Endothelial cell of umbilical vein (primary cell): Measurements from ENCODE around the gene WRNIP1. TPM values are rescaled to one million over a fixed set of nuclear protein-coding genes. Genes with fewer than 3 reads are reported as not detected.

ENCODE experiments used
- BruUV-seq: library from RNA; stranded (reverse); fragments of 400-500 nt; replicated peaks from 2 replicates; lab custom pipeline; 2021; lab: Mats Ljungman, UMichigan
- CTCF ChIA-PET: fragments of 300-600, 350-600 bp; sonication (Branson Sonifier 250); formaldehyde crosslinking; loops from one replicate; lab custom pipeline; 2021; ENCODE audit warnings: antibody characterized with exemption, inconsistent platforms; lab: Charles Lee
- POLR2A ChIA-PET: fragments of 300-600, 350-600 bp; sonication (Branson Sonifier 250); formaldehyde crosslinking; loops from one replicate; lab custom pipeline; 2021; ENCODE audit warnings: antibody characterized with exemption, inconsistent platforms; lab: Charles Lee
- DNase-seq: peaks from one replicate; pipeline ENCODE4 v3.0.0-alpha.2; 2011; ENCODE audit warnings: low read depth, low spot score
- FAIRE-seq: peaks from 2 replicates; lab custom pipeline; 2011; peaks lifted over from hg19 to GRCh38; lab: Jason Lieb, UNC
- H2AFZ ChIP-seq: 2 replicates; pipeline ENCODE4 v1.6.0; 2012; ENCODE audit warnings: low read depth, low read length, control low read depth, inconsistent platforms
- H3K27ac ChIP-seq: 2 replicates; pipeline ENCODE4 v1.5.1; 2011; ENCODE audit warnings: low read depth, mild to moderate bottlenecking, control low read depth, low read length, moderate library complexity; ENCODE audit not compliant: insufficient read depth
- H3K27me3 ChIP-seq, 2 experiments: 2 replicates each; pipeline versions ENCODE4 v1.6.0 to v1.6.1; 2011; ENCODE audit warnings: low read length in 2 of 2, mixed read lengths in 1 of 2; ENCODE audit not compliant: control insufficient read depth in 2 of 2, insufficient read depth in 2 of 2
- H3K36me3 ChIP-seq, 2 experiments: 2 replicates in 1 of 2; 3 replicates in 1 of 2; pipeline ENCODE4 v1.5.1; 2011; ENCODE audit warnings: low read length in 2 of 2, mild to moderate bottlenecking in 1 of 2, moderate library complexity in 1 of 2; ENCODE audit not compliant: control insufficient read depth in 2 of 2, insufficient read depth in 2 of 2; ENCODE audit errors: extremely low read depth in 1 of 2
- H3K4me1 ChIP-seq: 3 replicates; pipeline ENCODE4 v1.5.1; 2011; ENCODE audit warnings: mild to moderate bottlenecking, low read length; ENCODE audit not compliant: control insufficient read depth, insufficient read depth; ENCODE audit errors: extremely low read depth
- H3K4me2 ChIP-seq: 2 replicates; pipeline ENCODE4 v1.6.1; 2011; ENCODE audit warnings: low read length, control low read depth, mixed read lengths; ENCODE audit not compliant: insufficient read depth
- H3K4me3 ChIP-seq, 3 experiments: fragments of 200-600 bp in 1 of 3; sonication (generic), shearing (Covaris generic) in 1 of 3; replicated peaks in 1 of 3; 2 replicates each; pipeline ENCODE4 v1.5.1; 2011 to 2016; ENCODE audit warnings: control low read depth in 3 of 3, low read length in 3 of 3, mild to moderate bottlenecking in 2 of 3, inconsistent platforms in 1 of 3, low read depth in 1 of 3, moderate library complexity in 1 of 3; ENCODE audit not compliant: insufficient read depth in 1 of 3
- H3K79me2 ChIP-seq: 2 replicates; pipeline ENCODE4 v1.6.0; 2012; ENCODE audit warnings: low read length, inconsistent platforms; ENCODE audit not compliant: control insufficient read depth, insufficient read depth
- H3K9ac ChIP-seq: replicated peaks from 2 replicates; pipeline ENCODE3; 2011; ENCODE audit warnings: low read length, control low read depth; ENCODE audit not compliant: insufficient read depth; ENCODE audit errors: extremely low read depth
- H3K9me1 ChIP-seq: replicated peaks from 3 replicates; pipeline ENCODE4 v1.6.0; 2011; ENCODE audit warnings: mild to moderate bottlenecking, low read length; ENCODE audit not compliant: control insufficient read depth, insufficient read depth; ENCODE audit errors: extremely low read depth
- H3K9me3 ChIP-seq: replicated peaks from 2 replicates; pipeline ENCODE4 v1.5.1; 2012; ENCODE audit warnings: low read length, inconsistent platforms; ENCODE audit not compliant: control insufficient read depth, insufficient read depth
- H4K20me1 ChIP-seq: replicated peaks from 2 replicates; pipeline ENCODE3; 2011; ENCODE audit warnings: mild to moderate bottlenecking, low read length; ENCODE audit not compliant: control insufficient read depth, insufficient read depth; ENCODE audit errors: extremely low read depth
- EZH2 ChIP-seq: IDR thresholded peaks from 2 replicates; pipeline ENCODE4 v1.6.1; 2012; ENCODE audit warnings: borderline replicate concordance, low read depth, mild to moderate bottlenecking, moderate library complexity, low read length, inconsistent platforms; ENCODE audit not compliant: severe bottlenecking
- FOS ChIP-seq: IDR thresholded peaks from 2 replicates; pipeline ENCODE4 v1.6.1; 2011; ENCODE audit warnings: mild to moderate bottlenecking, low read length, moderate library complexity, borderline replicate concordance; ENCODE audit not compliant: insufficient read depth
- GATA2 ChIP-seq: IDR thresholded peaks from 2 replicates; pipeline ENCODE4 v1.7.0; 2011; ENCODE audit warnings: low read depth, mild to moderate bottlenecking, moderate library complexity, mixed read lengths, low read length; ENCODE audit not compliant: insufficient read length, insufficient read depth
- JUN ChIP-seq: IDR thresholded peaks from 2 replicates; pipeline ENCODE4 v1.6.1; 2011; ENCODE audit warnings: borderline replicate concordance, low read depth; ENCODE audit not compliant: insufficient read length, insufficient read depth
- MYC ChIP-seq: IDR thresholded peaks from one replicate; pipeline ENCODE4 v1.6.1; 2011; ENCODE audit warnings: mild to moderate bottlenecking, low read depth, low read length
- POLR2A ChIP-seq: IDR thresholded peaks from 2 replicates; pipeline ENCODE4 v1.6.1; 2012; ENCODE audit warnings: low read depth, mild to moderate bottlenecking, control low read depth, low read length
- POLR2AphosphoS5 ChIP-seq: IDR thresholded peaks from 2 replicates; pipeline ENCODE4 v1.6.1; 2012; ENCODE audit warnings: low read depth, mild to moderate bottlenecking, control low read depth, low read length, moderate library complexity; ENCODE audit not compliant: insufficient read depth
- dilution Hi-C: fragments of 300-500 bp; cut with MboI; formaldehyde crosslinking; loops from one replicate; pipeline ENCODE4 v1.15.0; 2019; ENCODE audit warnings: low sequenced_read_pairs; ENCODE audit not compliant: extremely low pct_ligation_motif_present
- intact Hi-C: fragments of 100-400 bp; cut with micrococcal nuclease; formaldehyde crosslinking; loops from one replicate; pipeline ENCODE4 v1.10.0; 2022
- polyA plus RNA-seq, 4 experiments: library from polyadenylated mRNA; depleted of rRNA in 3 of 4; stranded (reverse) in 3 of 4; unstranded in 1 of 4; fragments of >200 nt; gene quantifications; 2 replicates each; pipeline versions ENCODE4 v1.2.1 to v1.2.3, GENCODE V29; 2011 to 2012; ENCODE audit warnings: missing spikeins in 1 of 4
- total RNA-seq: library from RNA; stranded (reverse); gene quantifications from 2 replicates; pipeline ENCODE4 v1.2.3, GENCODE V29; 2021
- TF ChIP-seq, protein P1 (sequence below), 2 donors: IDR thresholded peaks; 1 replicate in 1 of 2; 2 replicates in 1 of 2; pipeline ENCODE4 v1.5.1; 2011; ENCODE audit warnings: low read length in 2 of 2, mild to moderate bottlenecking in 2 of 2, moderate library complexity in 2 of 2, control low read depth in 1 of 2, inconsistent platforms in 1 of 2, low read depth in 1 of 2; ENCODE audit not compliant: insufficient read depth in 1 of 2; ENCODE audit errors: extremely low read depth in 1 of 2
- TF ChIP-seq, protein P2 (sequence below): IDR thresholded peaks from 2 replicates; pipeline ENCODE4 v1.6.1; 2011; ENCODE audit not compliant: insufficient read depth, insufficient read length

WRNIP1 gene
- total and polyA plus RNA-seq, 2 donors (not counting 3 experiments of a cell fraction or from before 2014, with no cell fraction given), result 50.1 to 68.9 TPM

DNA sequence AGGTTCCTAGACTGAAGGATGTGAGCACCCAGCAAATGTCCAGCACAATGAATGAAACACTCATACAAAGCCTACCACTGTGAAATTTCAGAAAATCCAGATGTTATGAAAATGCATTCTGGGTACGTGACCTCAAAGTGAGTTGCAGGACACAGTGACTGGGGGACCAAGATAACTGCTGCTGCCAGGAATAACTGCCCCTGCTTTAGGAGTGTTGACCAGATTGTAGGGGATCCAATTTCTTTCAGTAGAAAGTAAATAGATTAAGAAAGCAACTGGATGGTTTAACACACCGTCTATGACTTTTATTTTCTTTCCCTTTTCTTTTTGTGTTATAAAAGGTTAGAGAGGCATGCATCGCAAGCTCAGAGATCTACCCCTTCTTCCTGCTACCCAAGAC, 44.0 kb upstream of the WRNIP1 start:
- FAIRE-seq, result no peak
- TF ChIP-seq, protein P1, sequence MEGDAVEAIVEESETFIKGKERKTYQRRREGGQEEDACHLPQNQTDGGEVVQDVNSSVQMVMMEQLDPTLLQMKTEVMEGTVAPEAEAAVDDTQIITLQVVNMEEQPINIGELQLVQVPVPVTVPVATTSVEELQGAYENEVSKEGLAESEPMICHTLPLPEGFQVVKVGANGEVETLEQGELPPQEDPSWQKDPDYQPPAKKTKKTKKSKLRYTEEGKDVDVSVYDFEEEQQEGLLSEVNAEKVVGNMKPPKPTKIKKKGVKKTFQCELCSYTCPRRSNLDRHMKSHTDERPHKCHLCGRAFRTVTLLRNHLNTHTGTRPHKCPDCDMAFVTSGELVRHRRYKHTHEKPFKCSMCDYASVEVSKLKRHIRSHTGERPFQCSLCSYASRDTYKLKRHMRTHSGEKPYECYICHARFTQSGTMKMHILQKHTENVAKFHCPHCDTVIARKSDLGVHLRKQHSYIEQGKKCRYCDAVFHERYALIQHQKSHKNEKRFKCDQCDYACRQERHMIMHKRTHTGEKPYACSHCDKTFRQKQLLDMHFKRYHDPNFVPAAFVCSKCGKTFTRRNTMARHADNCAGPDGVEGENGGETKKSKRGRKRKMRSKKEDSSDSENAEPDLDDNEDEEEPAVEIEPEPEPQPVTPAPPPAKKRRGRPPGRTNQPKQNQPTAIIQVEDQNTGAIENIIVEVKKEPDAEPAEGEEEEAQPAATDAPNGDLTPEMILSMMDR (IDR thresholded peaks at IDR 0.05; ENCODE audit: extremely low read depth in 1 of 2, insufficient read depth in 1 of 2, low read depth in 1 of 2, low read length in 2 of 2), result no peak
- TF ChIP-seq JUN (no peak), POLR2AphosphoS5 (no peak), MYC (no peak), EZH2 (no peak), FOS (no peak), GATA2 (no peak), POLR2A (no peak)
- TF ChIP-seq, protein P2, sequence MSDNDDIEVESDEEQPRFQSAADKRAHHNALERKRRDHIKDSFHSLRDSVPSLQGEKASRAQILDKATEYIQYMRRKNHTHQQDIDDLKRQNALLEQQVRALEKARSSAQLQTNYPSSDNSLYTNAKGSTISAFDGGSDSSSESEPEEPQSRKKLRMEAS, result no peak
- H3K9me3 ChIP-seq, result no peaks in the 10 kb centered on the region
- H3K27me3 ChIP-seq, result no peaks in the 10 kb centered on the region
- intact Hi-C loops (no loop called here), dilution Hi-C loops (no loop called here)
- H3K27ac ChIP-seq, result no peak overlapping the region
- H2AFZ ChIP-seq, result no peak overlapping the region
- H4K20me1 ChIP-seq, result no peaks in the 10 kb centered on the region
- no TSS peak for BruUV-seq
- H3K4me3 ChIP-seq, result no peak overlapping the region
- POLR2A ChIA-PET, result no interaction called here
- H3K36me3 ChIP-seq, result no peaks in the 10 kb centered on the region
- H3K4me1 ChIP-seq, result peaks cover 21% of the 10 kb centered on the region
- H3K9ac ChIP-seq, result no peak overlapping the region
- DNase-seq, result no peak
- H3K79me2 ChIP-seq, result no peaks in the 10 kb centered on the region
- CTCF ChIA-PET, result no interaction called here
- no peak overlapping the region for H3K4me2 ChIP-seq
- H3K9me1 ChIP-seq, result no peaks in the 10 kb centered on the region
